ENCODE data around the gene GCNA.
"Not testable (repeated sequence)": the region's sequence is repeated elsewhere in the genome, so short reads cannot be mapped to it uniquely, and the experiment has no call there.

GCNA gene

GRCh38 chrX:71660562-71661416 lies 82.6 kb downstream of the GCNA start:
- H3K9me3 Mint-ChIP-seq = no peaks in the 10 kb centered on the region

GRCh38 chrX:71661919-71662318 lies 83.7 kb downstream of the GCNA start:
- Mint-ChIP-seq H3K4me1 (ENCODE audit: low read depth) (peaks cover 15% of the 10 kb centered on the region), H3K27me3 (ENCODE audit: low read depth) (peaks cover 1% of the 10 kb centered on the region), H3K36me3 (ENCODE audit: low read depth) (no peaks in the 10 kb centered on the region), H3K9me3 (no peaks in the 10 kb centered on the region), H3K4me3 (no peak overlapping the region), H3K27ac (no peak overlapping the region)

More at GRCh38 chrX:71660562-71661416, 82.6 kb downstream of the GCNA start:
- Mint-ChIP-seq H3K4me3 (no peak overlapping the region), H3K36me3 (ENCODE audit: low read depth) (no peaks in the 10 kb centered on the region), H3K4me1 (ENCODE audit: low read depth) (peaks cover 19% of the 10 kb centered on the region), H3K27ac (no peak overlapping the region), H3K27me3 (ENCODE audit: low read depth) (peaks cover 8% of the 10 kb centered on the region)

GRCh38 chrX:71662654-71663053 lies 84.4 kb downstream of the GCNA start:
- Mint-ChIP-seq H3K27ac (peak overlapping the region; percentile 31), H3K4me1 (ENCODE audit: low read depth) (peaks cover 14% of the 10 kb centered on the region), H3K4me3 (peak overlapping the region; percentile 38)
- not testable (repeated sequence) for H3K9me3 Mint-ChIP-seq; H3K36me3 Mint-ChIP-seq (ENCODE audit: low read depth); H3K27me3 Mint-ChIP-seq (ENCODE audit: low read depth)
